SJCRH30 (cell line): ENCODE results near the gene ADAM21. TPM values are rescaled to one million over a fixed set of nuclear protein-coding genes. Genes with fewer than 3 reads are reported as not detected.
"Not testable (repeated sequence)": the region's sequence is repeated elsewhere in the genome, so short reads cannot be mapped to it uniquely, and the experiment has no call there.

Experiments
- DNase-seq, 2 experiments: peaks; one replicate each; pipeline ENCODE4 v3.0.0-alpha.2; 2015 to 2020
- H3K27ac ChIP-seq: fragments of 250-450 bp; sonication (Bioruptor Pico); 2 replicates; pipeline ENCODE4 v1.5.1; 2020; ENCODE audit warnings: mild to moderate bottlenecking, moderate library complexity
- H3K27me3 ChIP-seq: fragments of 250-450 bp; sonication (Bioruptor Pico); 2 replicates; pipeline ENCODE4 v1.5.1; 2020; ENCODE audit warnings: mild to moderate bottlenecking, moderate library complexity
- H3K36me3 ChIP-seq: fragments of 250-450 bp; sonication (Bioruptor Pico); 2 replicates; pipeline ENCODE4 v1.5.1; 2020; ENCODE audit warnings: mild to moderate bottlenecking, moderate library complexity
- H3K4me1 ChIP-seq: fragments of 250-450 bp; sonication (Bioruptor Pico); 2 replicates; pipeline ENCODE4 v1.5.1; 2020; ENCODE audit warnings: mild to moderate bottlenecking, moderate library complexity
- H3K4me3 ChIP-seq: fragments of 250-450 bp; sonication (Bioruptor Pico); 2 replicates; pipeline ENCODE4 v1.5.1; 2020; ENCODE audit warnings: mild to moderate bottlenecking, moderate library complexity
- H3K9me3 ChIP-seq: fragments of 250-450 bp; sonication (Bioruptor Pico); replicated peaks from 2 replicates; pipeline ENCODE4 v1.5.1; 2020; ENCODE audit warnings: mild to moderate bottlenecking, moderate library complexity
- total RNA-seq: library from RNA; depleted of rRNA; stranded (reverse); fragments of >200 nt; shearing (Covaris generic); gene quantifications from 2 replicates; pipeline ENCODE4 v1.2.3, GENCODE V29; 2014; rRNA removed

ADAM21 gene
- total RNA-seq, 1 experiment from 2014 or later = 0.67 TPM

DNA sequence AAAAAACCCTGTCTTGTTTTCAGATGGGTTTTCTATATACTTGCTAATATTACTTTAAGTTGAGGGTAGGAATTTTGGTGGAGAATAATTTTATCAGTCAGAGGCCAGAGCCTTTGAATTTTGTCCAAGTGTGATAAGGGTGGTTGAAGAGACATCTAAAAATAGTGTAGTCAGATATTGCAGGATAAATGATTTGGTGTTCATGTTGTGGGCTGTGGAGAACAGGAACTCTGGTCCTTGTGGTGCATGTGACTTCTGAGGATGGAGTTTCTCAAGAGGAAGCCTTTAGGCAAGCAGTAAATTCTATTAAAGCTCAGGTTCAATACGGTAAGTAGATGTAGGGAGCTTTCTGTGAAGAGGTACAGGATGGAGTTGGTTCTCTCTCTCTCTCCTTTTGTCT is 2.8 kb downstream of the ADAM21 start:
- Histone ChIP-seq H3K27ac (no peak overlapping the region), H3K27me3 (no peaks in the 10 kb centered on the region)
- DNase-seq = no peak

DNA sequence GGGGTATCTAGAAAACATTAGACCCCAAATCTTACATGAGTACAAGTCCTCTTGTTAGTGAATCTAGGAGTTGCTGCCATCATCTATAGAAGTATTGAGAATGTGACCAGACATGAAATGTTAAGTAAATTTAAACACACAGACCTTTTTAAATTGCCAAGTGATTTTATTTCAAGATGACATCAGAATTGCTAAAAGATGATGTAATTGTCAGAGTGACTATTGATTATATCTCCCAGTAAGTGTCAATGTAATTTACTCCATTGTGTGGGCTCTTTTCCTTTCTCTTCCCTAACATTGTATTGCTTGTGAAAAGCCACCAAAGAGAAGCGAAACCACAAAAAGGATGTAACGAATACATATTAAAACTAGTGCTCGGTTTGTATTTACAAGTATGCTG is 16.8 kb downstream of the ADAM21 start:
- Histone ChIP-seq H3K27me3 (no peaks in the 10 kb centered on the region), H3K27ac (no peak overlapping the region), H3K36me3 (no peaks in the 10 kb centered on the region), H3K4me3 (no peak overlapping the region), H3K4me1 (no peaks in the 10 kb centered on the region), H3K9me3 (no peaks in the 10 kb centered on the region)
- DNase-seq = no peak

More for the DNA sequence above, 2.8 kb downstream of the ADAM21 start:
- no peaks in the 10 kb centered on the region for H3K36me3 ChIP-seq
- H3K4me1 ChIP-seq = no peaks in the 10 kb centered on the region
- H3K9me3 ChIP-seq = no peaks in the 10 kb centered on the region
- no peak overlapping the region for H3K4me3 ChIP-seq

DNA sequence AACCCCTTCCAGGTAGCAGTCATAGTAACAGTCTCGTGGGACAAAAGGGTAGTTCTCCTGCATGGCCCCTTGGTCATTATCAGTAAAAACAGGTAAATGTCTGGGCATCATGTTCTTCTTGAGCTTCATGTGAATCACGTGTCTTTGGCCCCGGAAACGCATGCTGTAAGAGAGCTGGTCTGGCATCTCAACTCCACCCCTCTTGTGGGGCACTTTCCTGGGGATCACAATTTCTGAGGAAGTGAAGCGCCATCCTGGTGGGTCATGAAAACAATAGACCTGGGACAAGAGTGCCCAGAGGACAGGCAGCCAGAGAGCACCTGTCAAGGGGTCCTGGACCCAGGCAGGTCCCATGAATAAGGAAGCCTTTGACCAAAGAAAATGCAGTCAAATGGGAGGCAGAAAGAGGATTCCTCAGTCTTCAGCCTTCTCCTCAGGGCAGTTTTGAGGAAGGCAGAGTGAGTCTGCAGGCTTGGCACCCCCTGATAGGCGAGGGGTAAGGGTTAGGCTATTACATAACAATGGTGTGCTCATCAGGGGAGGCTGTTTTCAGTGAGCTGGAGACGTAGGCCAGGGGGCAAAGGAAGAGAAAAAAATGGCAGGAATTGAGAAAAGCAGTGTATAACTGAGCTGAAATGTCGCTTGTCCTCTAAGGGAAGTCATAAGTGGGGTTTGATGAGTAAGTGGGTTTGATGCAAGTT is 19.0 kb downstream of the ADAM21 start:
- DNase-seq, H3K4me3 ChIP-seq, H3K36me3 ChIP-seq, H3K9me3 ChIP-seq, H3K4me1 ChIP-seq, H3K27ac ChIP-seq, H3K27me3 ChIP-seq: not testable (repeated sequence)

DNA sequence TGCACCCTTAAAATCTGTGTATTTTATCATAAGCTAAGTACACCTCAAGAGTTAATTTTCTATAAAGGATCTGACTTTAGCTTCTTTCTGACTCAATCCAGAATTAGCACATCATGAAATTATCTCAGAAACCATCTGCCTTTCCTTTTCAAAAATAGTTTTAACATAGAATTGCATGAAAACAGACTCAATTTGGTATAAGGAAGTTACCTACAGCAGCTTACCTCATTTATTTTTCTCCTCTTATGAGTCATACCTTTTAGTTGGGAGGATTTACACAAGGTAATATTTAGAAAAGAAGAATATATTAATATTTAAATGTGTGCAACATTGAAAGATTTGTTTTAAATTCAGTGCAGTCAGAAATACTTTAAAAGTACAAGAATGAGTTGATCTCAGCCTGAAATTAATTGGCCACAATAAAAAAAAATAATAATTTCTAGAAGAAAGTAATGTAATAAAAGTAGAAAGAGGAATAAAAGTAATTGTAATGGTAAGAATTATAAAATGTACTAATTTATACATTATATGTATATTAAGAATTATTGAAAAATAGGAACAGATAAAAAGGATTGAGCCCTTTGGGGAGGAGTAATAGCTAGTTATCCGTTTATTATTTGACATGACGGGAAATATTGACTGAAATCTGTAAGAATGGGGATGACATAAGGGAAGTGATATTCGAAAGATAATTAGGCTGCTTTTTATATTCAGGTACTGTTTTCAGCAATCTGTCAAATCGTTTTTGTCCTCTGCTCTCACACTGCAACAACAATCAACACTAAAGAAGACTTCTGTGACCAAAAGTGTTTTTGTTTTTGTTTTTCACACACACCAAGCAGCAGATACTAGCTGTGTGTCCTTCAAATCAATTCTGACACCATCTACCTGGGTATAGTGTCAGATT is 20.5 kb downstream of the ADAM21 start:
- Histone ChIP-seq H3K27ac (no peak overlapping the region), H3K27me3 (no peaks in the 10 kb centered on the region), H3K9me3 (no peaks in the 10 kb centered on the region), H3K4me3 (no peak overlapping the region), H3K4me1 (no peaks in the 10 kb centered on the region), H3K36me3 (no peaks in the 10 kb centered on the region; the same call in 1 of the 2 replicates)
- DNase-seq = no peak

DNA sequence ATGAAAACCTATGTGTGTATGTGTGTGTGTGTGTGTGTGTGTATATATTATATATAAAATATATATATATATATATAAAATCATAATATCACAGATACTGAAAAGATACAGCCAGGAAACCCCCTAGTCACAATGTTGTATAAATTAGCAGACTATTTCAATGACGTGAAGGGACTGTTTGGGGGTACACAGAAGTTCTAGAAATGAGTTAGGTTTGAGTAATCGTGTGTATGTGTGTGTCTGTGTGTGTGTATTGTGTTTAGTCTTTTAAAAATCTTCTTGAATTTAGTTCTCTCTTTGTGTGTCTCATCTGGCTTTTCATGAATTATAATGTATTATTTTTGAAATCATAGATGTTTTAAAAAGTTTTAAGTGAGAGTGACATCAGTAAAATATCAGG is 21.9 kb downstream of the ADAM21 start:
- no peaks in the 10 kb centered on the region for H3K4me1 ChIP-seq
- H3K36me3 ChIP-seq = no peaks in the 10 kb centered on the region; the same call in 1 of the 2 replicates
- H3K4me3 ChIP-seq = no peak overlapping the region
- no peak overlapping the region for H3K27ac ChIP-seq
- no peak for DNase-seq
- no peaks in the 10 kb centered on the region for H3K9me3 ChIP-seq
- H3K27me3 ChIP-seq = no peaks in the 10 kb centered on the region

DNA sequence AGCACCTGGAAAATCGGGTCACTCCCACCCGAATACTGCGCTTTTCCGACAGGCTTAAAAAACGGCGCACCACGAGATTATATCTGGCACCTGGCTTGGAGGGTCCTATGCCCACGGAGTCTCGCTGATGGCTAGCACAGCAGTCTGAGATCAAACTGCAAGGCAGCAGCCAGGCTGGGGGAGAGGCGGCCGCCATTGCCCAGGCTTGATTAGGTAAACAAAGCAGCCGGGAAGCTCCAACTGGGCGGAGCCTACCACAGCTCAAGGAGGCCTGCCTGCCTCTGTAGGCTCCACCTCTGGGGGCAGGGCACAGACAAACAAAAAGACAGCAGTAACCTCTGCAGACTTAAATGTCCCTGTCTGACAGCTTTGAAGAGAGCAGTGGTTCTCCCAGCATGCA is 23.5 kb downstream of the ADAM21 start:
- H3K27ac ChIP-seq, H3K4me3 ChIP-seq, DNase-seq, H3K4me1 ChIP-seq, H3K9me3 ChIP-seq, H3K36me3 ChIP-seq, H3K27me3 ChIP-seq: not testable (repeated sequence)

DNA sequence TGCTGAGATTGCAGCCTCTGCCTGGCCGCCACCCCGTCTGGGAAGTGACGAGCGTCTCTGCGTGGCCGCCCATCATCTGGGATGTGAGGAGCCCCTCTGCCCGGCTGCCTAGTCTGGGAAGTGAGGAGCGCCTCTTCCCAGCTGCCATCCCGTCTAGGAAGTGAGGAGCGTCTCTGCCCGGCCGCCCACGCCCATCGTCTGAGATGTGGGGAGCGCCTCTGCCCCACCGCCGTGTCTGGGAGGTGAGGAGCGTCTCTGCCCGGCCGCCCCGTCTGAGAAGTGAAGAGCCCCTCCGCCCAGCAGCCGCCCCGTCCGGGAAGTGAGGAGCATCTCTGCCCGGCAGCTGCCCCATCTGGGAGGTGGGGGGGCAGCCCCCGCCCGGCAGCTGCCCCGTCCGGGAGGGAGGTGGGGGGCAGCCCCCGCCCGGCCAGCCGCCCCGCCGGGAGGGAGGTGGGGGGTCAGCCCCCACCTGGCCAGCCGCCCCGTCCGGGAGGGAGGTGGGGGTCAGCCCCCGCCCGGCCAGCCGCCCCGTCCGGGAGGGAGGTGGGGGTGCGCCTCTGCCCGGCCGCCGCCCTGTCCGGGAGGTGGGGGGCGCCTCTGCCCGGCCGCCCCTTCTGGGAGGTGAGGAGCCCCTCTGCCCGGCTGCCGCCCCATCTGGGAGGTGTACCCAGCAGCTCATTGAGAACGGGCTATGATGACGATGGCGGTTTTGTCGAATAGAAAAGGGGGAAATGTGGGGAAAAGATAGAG is 25.6 kb downstream of the ADAM21 start:
- not testable (repeated sequence) for H3K27me3 ChIP-seq, DNase-seq

DNA sequence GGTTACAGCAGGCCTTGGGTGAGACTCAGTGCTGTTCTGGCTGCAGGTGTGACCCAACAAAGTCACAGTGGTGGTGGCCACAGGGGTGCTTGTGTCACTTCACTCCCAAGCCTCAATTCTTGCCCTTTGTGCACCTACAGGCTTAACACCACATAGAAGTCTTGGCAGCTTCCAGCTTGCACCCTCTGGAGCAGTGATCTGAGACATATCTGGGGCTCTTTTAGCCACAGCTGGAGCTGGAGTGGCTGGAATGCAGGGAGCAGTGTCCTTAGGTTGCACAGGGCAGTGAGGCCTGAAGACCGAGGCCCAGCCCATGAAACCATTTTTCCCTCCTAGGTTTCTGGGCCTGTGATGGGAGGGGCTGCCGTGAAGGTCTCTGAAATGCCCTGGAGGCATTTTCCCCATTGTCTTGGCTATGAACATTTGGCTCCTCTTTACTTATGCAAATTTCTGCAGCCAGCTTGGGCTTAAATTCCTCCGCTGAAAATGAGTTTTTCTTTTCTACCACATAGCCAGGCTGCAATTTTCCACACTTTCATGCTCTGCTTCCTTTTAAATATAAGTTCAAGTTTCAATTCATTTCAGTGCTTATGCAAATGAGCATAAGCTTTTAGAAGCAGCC is 37.7 kb downstream of the ADAM21 start:
- no peaks in the 10 kb centered on the region for H3K4me1 ChIP-seq
- no peak overlapping the region for H3K4me3 ChIP-seq
- no peaks in the 10 kb centered on the region for H3K36me3 ChIP-seq
- no peak overlapping the region for H3K27ac ChIP-seq
- no peak for DNase-seq
- H3K9me3 ChIP-seq = no peaks in the 10 kb centered on the region
- no peaks in the 10 kb centered on the region for H3K27me3 ChIP-seq

More for the DNA sequence above, 25.6 kb downstream of the ADAM21 start:
- not testable (repeated sequence) for H3K4me3 ChIP-seq, H3K9me3 ChIP-seq, H3K4me1 ChIP-seq, H3K27ac ChIP-seq, H3K36me3 ChIP-seq

DNA sequence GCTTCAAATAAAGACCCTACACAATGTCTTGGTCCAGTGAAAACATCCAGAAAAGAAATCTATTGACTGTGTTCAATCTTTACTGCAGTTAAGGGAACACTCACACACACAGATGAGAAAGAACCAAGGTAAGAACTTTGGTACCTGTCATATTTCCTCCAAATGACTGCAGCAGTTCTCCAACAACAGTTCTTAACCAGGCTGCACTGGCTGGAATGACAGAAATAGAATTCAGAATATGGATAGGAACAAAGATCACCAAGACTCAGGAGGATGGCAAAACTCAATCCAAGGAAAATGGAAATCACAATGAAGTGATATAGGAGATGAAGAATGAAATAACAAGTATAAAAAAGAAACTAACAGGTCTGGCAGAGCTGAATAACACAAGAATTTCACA is 46.2 kb downstream of the ADAM21 start:
- DNase-seq = no peak
- H3K36me3 ChIP-seq = no peaks in the 10 kb centered on the region
- no peak overlapping the region for H3K27ac ChIP-seq
- no peaks in the 10 kb centered on the region for H3K4me1 ChIP-seq
- H3K4me3 ChIP-seq = no peak overlapping the region
- H3K27me3 ChIP-seq = no peaks in the 10 kb centered on the region
- no peaks in the 10 kb centered on the region for H3K9me3 ChIP-seq

Other genes with a start within 250 kb of the ADAM21 start
- 60.5 and 71.0 TPM in 2 replicates for gene COX16, start 92.5 kb upstream of the ADAM21 start, total RNA-seq
- gene SYNJ2BP, start 35.1 kb upstream of the ADAM21 start, total RNA-seq = 23.0 and 25.5 TPM in 2 replicates
- gene ADAM20, start 82.8 kb downstream of the ADAM21 start, total RNA-seq = 0.34 and 0.38 TPM in 2 replicates
- 44.5 and 47.8 TPM in 2 replicates for gene MED6, start 148.5 kb downstream of the ADAM21 start, total RNA-seq
- 6.4 and 6.5 TPM in 2 replicates for gene TTC9, start 189.7 kb downstream of the ADAM21 start, total RNA-seq